Measurements from ENCODE around the gene CCDC187.

CCDC187 gene

GRCh38 chr9:136246849-136247550 lies 56.9 kb downstream of the CCDC187 start:
- peaks cover 8% of the 10 kb centered on the region for H3K36me3 ChIP-seq (ENCODE audit: insufficient read depth, insufficient read length, low read length)
- H3K9ac ChIP-seq (ENCODE audit: insufficient read length, low read depth): no peak overlapping the region
- H3K4me1 ChIP-seq (ENCODE audit: insufficient read depth, insufficient read length): peaks cover 36% of the 10 kb centered on the region
- no peak overlapping the region for H3K4me3 ChIP-seq (ENCODE audit: insufficient read length, low read depth)
- peaks cover 4% of the 10 kb centered on the region for H3K27me3 ChIP-seq (ENCODE audit: insufficient read depth, insufficient read length)
- no peaks in the 10 kb centered on the region for H3K9me3 ChIP-seq (ENCODE audit: insufficient read depth, low read length)
- TF ChIP-seq YY1 (IDR thresholded peaks at IDR 0.05; ENCODE audit: insufficient read depth, insufficient read length): no peak
- TF ChIP-seq ZNF274 (IDR thresholded peaks at IDR 0.05; ENCODE audit: low read depth, low read length): no peak
- TF ChIP-seq SUZ12 (IDR thresholded peaks at IDR 0.05; ENCODE audit: extremely low read depth, insufficient read depth, insufficient read length): no peak
- no peak for DNase-seq (ENCODE audit: low read depth, low spot score)

GRCh38 chr9:136245219-136246150 lies 58.4 kb downstream of the CCDC187 start, which contains the start of gene QSOX2:
QSOX2 (minus strand) TSS chr9:136245812; CDS start chr9:136245803, 9 bp downstream.
- Histone ChIP-seq H3K9ac (ENCODE audit: insufficient read length, low read depth) (peak within 1 kb of the TSS; percentile 86), H3K36me3 (ENCODE audit: insufficient read depth, insufficient read length, low read length) (peaks cover 24% of the 10 kb centered on the region), H3K4me1 (ENCODE audit: insufficient read depth, insufficient read length) (peaks cover 44% of the 10 kb centered on the region), H3K27me3 (ENCODE audit: insufficient read depth, insufficient read length) (peaks cover 4% of the 10 kb centered on the region), H3K4me3 (ENCODE audit: insufficient read length, low read depth) (peak within 1 kb of the TSS; percentile 88), H3K9me3 (ENCODE audit: insufficient read depth, low read length) (no peaks in the 10 kb centered on the region)
- peak; percentile 62 for DNase-seq (ENCODE audit: low read depth, low spot score)
- TF ChIP-seq SUZ12 (IDR thresholded peaks at IDR 0.05; ENCODE audit: extremely low read depth, insufficient read depth, insufficient read length) (no peak), YY1 (IDR thresholded peaks at IDR 0.05; ENCODE audit: insufficient read depth, insufficient read length) (peak; percentile 68)

GRCh38 chr9:136244969-136245218 lies 59.0 kb downstream of the CCDC187 start:
- TF ChIP-seq SUZ12 (IDR thresholded peaks at IDR 0.05; ENCODE audit: extremely low read depth, insufficient read depth, insufficient read length): no peak
- TF ChIP-seq ZNF274 (IDR thresholded peaks at IDR 0.05; ENCODE audit: low read depth, low read length): no peak
- TF ChIP-seq YY1 (IDR thresholded peaks at IDR 0.05; ENCODE audit: insufficient read depth, insufficient read length): no peak
- no peaks in the 10 kb centered on the region for H3K9me3 ChIP-seq (ENCODE audit: insufficient read depth, low read length)
- DNase-seq (ENCODE audit: low read depth, low spot score): no peak
- H3K27me3 ChIP-seq (ENCODE audit: insufficient read depth, insufficient read length): peaks cover 4% of the 10 kb centered on the region
- H3K36me3 ChIP-seq (ENCODE audit: insufficient read depth, insufficient read length, low read length): peaks cover 24% of the 10 kb centered on the region
- peak overlapping the region; percentile 88 for H3K4me3 ChIP-seq (ENCODE audit: insufficient read length, low read depth)
- H3K9ac ChIP-seq (ENCODE audit: insufficient read length, low read depth): peak overlapping the region; percentile 86
- H3K4me1 ChIP-seq (ENCODE audit: insufficient read depth, insufficient read length): peaks cover 44% of the 10 kb centered on the region

GRCh38 chr9:136244122-136244968 lies 59.5 kb downstream of the CCDC187 start:
- Histone ChIP-seq H3K27me3 (ENCODE audit: insufficient read depth, insufficient read length) (peaks cover 4% of the 10 kb centered on the region), H3K9me3 (ENCODE audit: insufficient read depth, low read length) (no peaks in the 10 kb centered on the region), H3K9ac (ENCODE audit: insufficient read length, low read depth) (peak overlapping the region; percentile 86), H3K4me1 (ENCODE audit: insufficient read depth, insufficient read length) (peaks cover 44% of the 10 kb centered on the region), H3K4me3 (ENCODE audit: insufficient read length, low read depth) (peak overlapping the region; percentile 88), H3K36me3 (ENCODE audit: insufficient read depth, insufficient read length, low read length) (peaks cover 24% of the 10 kb centered on the region)
- TF ChIP-seq YY1 (IDR thresholded peaks at IDR 0.05; ENCODE audit: insufficient read depth, insufficient read length): no peak
- TF ChIP-seq ZNF274 (IDR thresholded peaks at IDR 0.05; ENCODE audit: low read depth, low read length): no peak
- no peak for TF ChIP-seq SUZ12 (IDR thresholded peaks at IDR 0.05; ENCODE audit: extremely low read depth, insufficient read depth, insufficient read length)
- DNase-seq (ENCODE audit: low read depth, low spot score): no peak

GRCh38 chr9:136243631-136244030 lies 60.3 kb downstream of the CCDC187 start:
- H3K27me3 ChIP-seq (ENCODE audit: insufficient read depth, insufficient read length): peaks cover 4% of the 10 kb centered on the region
- H3K4me3 ChIP-seq (ENCODE audit: insufficient read length, low read depth): no peak overlapping the region
- no peaks in the 10 kb centered on the region for H3K9me3 ChIP-seq (ENCODE audit: insufficient read depth, low read length)
- DNase-seq (ENCODE audit: low read depth, low spot score): no peak
- H3K36me3 ChIP-seq (ENCODE audit: insufficient read depth, insufficient read length, low read length): peaks cover 24% of the 10 kb centered on the region
- H3K4me1 ChIP-seq (ENCODE audit: insufficient read depth, insufficient read length): peaks cover 42% of the 10 kb centered on the region
- no peak for TF ChIP-seq ZNF274 (IDR thresholded peaks at IDR 0.05; ENCODE audit: low read depth, low read length)
- TF ChIP-seq SUZ12 (IDR thresholded peaks at IDR 0.05; ENCODE audit: extremely low read depth, insufficient read depth, insufficient read length): no peak
- TF ChIP-seq YY1 (IDR thresholded peaks at IDR 0.05; ENCODE audit: insufficient read depth, insufficient read length): no peak
- H3K9ac ChIP-seq (ENCODE audit: insufficient read length, low read depth): peak overlapping the region; percentile 22

- Histone ChIP-seq H3K36me3 (ENCODE audit: insufficient read depth, insufficient read length, low read length) (peaks cover 24% of the 10 kb centered on the region), H3K9me3 (ENCODE audit: insufficient read depth, low read length) (no peaks in the 10 kb centered on the region), H3K27me3 (ENCODE audit: insufficient read depth, insufficient read length) (peaks cover 4% of the 10 kb centered on the region), H3K4me1 (ENCODE audit: insufficient read depth, insufficient read length) (peaks cover 36% of the 10 kb centered on the region), H3K9ac (ENCODE audit: insufficient read length, low read depth) (peak overlapping the region; percentile 22), H3K4me3 (ENCODE audit: insufficient read length, low read depth) (no peak overlapping the region)
- peak; percentile 18 for DNase-seq (ENCODE audit: low read depth, low spot score)
- TF ChIP-seq ZNF274 (IDR thresholded peaks at IDR 0.05; ENCODE audit: low read depth, low read length) (no peak), SUZ12 (IDR thresholded peaks at IDR 0.05; ENCODE audit: extremely low read depth, insufficient read depth, insufficient read length) (no peak), YY1 (IDR thresholded peaks at IDR 0.05; ENCODE audit: insufficient read depth, insufficient read length) (no peak)
Measured at GRCh38 chr9:136242918-136243525, 60.9 kb downstream of the CCDC187 start.

Data from NT2/D1 (cell line).